Breast epithelium (tissue), 3 donors: ENCODE results near the gene CPLX4.

Experiments
- CTCF ChIP-seq, 3 donors: fragments of 450-650 bp; IDR thresholded peaks; one replicate each; pipeline ENCODE4 v1.5.1; 2016 to 2017; ENCODE audit warnings: antibody characterized with exemption in 3 of 3, mild to moderate bottlenecking in 3 of 3, moderate library complexity in 3 of 3
- POLR2A ChIP-seq: fragments of 450-650 bp; IDR thresholded peaks from one replicate; pipeline ENCODE4 v1.6.1; 2016; ENCODE audit warnings: antibody characterized with exemption, mild to moderate bottlenecking, moderate library complexity
- POLR2AphosphoS5 ChIP-seq, 3 donors: sonication (generic); formaldehyde crosslinking; IDR thresholded peaks; one replicate each; pipeline ENCODE4 v1.6.1; 2017; ENCODE audit warnings: antibody characterized with exemption in 3 of 3

- TF ChIP-seq CTCF (IDR thresholded peaks at IDR 0.05) (no peak), POLR2A (no peak), POLR2AphosphoS5 (IDR thresholded peaks at IDR 0.05) (no peak)
Measured at GRCh38 chr18:59324623-59324971, 6.1 kb upstream of the CPLX4 start.
